GM18861 (cell line): Measurements from ENCODE around the gene MPG.
A peak's percentile ranks its signal among the peaks of the same experiment; 100 is the strongest.

Experiments used
- ATAC-seq: cut with Tn5 transposase; IDR thresholded peaks from one replicate; pipeline ENCODE4 v1.9.1; 2021; ENCODE audit not compliant: unreplicated experiment

Gene MPG

DNA sequence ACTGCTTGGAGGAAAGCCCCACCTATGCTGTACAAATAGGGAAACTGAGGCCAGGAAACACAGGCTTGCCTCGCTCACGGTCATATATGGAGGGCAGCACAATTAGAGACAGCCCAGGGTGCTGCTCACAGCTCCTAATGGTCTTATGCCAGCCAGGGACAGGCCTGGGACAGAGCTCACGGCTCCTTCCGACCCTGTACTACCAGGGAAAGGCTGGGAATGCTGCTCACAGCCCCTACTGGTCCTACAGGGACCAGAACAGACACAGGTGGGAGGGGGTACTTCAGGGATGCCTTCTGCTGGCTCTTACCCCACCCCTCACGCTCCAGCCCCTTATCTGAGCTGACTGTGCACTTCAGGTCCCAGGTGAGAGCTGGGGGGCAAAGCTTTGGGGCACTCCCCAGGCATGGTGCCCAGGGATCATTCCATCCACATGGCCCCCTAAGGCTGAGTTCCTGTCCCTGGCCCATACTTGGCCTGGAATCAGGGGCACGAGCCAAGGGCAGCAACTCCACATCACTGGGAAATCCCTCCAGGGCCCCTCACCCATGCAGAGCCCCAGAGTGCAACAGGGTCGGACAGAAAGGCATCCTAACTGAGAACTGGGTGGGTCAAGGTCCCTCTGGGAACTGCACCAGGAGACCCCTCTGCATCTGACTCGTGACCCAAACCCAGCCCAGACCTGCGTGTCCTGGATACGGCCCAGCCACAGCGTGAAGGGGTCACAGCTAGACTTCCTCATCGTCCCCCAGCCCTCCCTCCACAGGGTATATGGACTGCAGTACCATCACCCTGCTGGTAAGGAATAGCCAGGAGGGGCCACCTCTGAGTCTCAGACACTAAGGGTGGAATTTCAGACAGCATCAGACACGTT lies 11.5 kb upstream of the MPG start:
- ATAC-seq = no peak

- no peak for ATAC-seq
Measured at GRCh38 chr16:67183-67791, 10.7 kb upstream of the MPG start.

GRCh38 chr16:67884-68789 lies 9.9 kb upstream of the MPG start:
- no peak for ATAC-seq

DNA sequence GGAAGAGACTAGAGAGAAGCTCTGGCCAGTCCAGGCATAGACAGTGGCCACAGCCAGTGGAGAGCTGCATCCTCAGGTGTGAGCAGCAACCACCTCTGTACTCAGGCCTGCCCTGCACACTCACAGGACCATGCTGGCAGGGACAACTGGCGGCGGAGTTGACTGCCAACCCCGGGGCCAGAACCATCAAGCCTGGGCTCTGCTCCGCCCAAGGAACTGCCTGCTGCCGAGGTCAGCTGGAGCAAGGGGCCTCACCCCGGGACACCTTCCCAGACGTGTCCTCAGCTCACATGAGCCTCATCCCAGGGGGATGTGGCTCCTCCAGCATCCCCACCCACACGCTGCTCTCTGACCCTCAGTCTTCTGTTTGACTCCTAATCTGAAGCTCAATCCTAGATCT lies 8.8 kb upstream of the MPG start:
- no peak for ATAC-seq

DNA sequence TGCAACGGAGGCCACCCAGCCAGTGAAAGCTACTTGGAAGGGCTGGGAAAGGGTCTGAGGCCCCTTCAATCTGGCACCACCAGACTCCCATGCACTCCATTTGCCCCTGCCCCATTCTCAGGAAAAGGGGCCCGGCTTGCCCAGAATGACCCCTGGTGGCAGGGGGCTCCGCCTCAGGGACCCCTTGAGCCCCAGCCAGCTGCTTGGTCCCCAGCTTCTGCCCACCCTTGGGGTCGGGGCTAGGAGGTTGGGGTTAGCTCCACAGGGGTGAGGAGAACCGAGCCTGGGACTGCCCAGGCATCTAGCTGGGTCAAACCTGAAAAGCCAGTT lies 6.8 kb upstream of the MPG start:
- no peak for ATAC-seq

DNA sequence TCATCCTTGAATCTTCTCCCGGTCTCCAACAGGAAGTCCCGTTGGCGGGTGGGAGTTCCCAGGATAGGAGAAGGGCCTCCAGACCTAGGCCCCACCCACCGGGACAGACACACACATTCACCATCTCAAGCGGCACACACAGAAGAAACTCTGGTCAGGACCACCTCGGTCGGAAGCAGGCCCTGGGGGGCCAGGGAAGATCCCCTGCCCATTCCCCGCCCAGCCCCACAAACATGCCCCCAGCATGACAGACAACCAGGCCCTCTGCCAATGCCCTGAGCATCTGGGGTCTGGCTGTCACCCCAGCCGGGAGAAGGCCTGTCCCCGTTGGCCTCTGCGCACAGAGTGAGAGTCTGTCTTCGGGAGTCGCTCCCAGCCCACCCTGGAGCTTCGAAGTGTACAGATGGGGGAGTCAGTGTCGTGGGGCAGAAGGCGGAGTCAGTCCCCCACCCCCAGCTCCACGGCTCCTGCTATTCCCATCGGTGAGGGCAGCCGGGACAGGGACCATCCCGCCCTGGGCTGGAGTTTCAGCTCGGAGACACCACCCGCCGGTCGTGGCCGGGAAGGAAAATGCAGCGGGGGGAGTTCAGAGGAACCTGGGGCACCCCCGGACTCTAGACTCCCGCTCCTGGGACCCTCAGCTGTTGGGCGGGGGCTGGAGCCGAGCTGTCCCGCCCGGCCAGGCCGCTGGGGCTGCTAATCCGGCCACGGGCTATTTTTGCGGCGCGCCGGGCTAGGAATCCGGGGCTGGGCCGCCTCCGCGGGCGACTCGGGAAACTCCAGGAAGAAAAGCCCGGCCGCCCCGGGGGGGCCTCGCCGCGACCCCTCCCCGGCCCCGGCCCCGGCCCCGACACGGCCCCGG lies 6.3 kb upstream of the MPG start:
- ATAC-seq = no peak

- ATAC-seq = no peak
Measured at GRCh38 chr16:72561-73548, 5.2 kb upstream of the MPG start, which contains the start of gene RHBDF1. RHBDF1 (minus strand) TSS chr16:72631; CDS start chr16:65015, 7,616 bp downstream.

DNA sequence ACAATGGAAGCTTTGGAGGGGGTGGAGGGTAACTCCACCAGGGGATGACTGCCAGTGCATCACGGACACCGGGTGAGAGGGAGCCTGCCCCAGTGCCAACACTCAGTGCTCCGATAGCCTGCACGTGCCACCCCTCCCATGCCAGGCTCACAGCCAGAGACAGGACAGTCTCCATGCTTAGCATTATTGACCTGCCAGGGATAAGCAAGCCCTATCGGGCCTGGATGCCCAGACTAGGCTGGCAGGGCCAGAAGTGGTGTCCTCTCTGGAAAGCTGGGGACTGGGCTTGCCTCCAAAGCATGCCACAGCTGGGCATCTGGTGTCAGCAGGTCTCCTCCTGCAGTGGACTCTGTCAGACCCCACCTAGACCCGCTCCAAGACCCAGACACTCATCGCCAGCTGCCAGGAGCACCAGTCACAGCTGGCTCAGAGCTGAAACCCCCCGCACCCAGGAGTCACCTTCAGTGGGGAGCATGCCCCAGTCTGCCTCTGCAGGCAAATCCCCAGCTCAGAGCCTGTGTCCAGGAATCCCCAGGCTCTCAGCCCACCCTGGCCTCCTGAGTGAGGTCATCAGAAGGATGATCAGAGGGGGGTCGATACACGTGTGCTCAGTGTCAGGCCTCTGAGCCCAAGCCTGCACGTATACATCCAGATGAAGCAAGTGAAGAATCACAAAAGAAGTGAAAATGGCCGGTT lies 3.8 kb upstream of the MPG start:
- ATAC-seq = no peak

GRCh38 chr16:74747-75334 lies 3.2 kb upstream of the MPG start:
- ATAC-seq = no peak

- no peak for ATAC-seq
Measured at GRCh38 chr16:75580-76501, 2.2 kb upstream of the MPG start.

- no peak for ATAC-seq
Measured at GRCh38 chr16:76535-77272, 1.3 kb upstream of the MPG start.

DNA sequence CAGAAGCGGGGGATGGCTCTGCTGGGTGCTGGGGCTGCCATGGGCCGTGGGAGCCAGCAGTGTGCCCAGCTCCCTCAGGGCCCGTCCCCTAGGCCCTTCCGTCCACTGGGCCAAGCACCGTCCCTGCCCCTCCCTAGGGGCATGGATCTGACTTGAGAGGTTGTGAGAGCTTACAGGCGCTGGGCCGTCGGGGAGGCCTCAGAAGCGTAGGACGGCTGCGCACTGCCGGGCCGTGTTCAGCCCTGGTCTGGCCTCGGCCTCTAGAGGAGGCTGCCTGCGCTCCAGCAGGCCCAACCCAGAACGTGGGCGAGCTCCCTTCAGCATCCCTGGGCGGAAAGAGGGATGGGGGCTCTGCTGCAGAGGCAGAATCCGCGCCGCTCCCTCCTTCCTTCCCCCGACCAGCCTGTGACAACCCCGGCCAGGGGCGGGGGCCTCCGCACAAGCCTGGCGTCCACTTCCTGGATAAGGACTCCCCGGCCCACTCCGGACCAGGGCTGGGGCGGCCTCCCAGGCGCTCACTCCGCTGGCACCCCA lies 685 bp upstream of the MPG start:
- ATAC-seq = peak; percentile 6

DNA sequence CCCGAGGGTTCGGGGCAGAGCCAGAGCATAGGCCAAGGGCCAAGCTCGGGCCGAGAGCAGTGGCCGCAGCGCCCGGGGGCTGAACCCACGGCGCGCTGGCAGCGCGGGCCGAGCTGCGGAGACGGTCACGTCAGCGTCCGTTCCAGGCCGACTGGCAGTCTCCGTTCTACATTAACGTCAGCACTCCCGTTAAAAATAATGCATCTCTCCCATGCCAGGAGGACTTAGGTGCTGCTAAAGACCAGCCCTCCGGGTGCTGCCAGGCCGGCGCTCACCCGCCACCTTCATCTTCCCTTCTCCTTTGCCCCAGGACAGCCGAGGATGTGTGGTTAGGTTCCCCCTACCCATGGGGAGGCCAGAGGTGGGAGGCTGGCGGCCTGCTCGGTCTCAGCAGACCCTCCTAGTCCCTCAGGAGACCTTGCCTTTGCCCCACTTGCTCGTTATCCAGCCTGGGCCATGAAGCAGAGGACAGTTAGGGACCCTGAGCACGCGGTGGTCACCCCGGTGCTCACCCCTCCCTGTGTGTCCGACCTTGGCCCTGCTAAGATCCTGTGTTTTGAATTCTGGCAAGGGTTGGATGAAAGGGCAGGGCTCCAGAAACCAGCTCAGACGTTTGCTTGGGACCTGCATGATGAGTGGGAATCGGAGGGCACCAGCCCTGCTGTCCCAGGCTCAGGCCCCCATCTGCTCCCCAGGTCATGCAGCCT lies 572 bp downstream of the MPG start:
- ATAC-seq = no peak

DNA sequence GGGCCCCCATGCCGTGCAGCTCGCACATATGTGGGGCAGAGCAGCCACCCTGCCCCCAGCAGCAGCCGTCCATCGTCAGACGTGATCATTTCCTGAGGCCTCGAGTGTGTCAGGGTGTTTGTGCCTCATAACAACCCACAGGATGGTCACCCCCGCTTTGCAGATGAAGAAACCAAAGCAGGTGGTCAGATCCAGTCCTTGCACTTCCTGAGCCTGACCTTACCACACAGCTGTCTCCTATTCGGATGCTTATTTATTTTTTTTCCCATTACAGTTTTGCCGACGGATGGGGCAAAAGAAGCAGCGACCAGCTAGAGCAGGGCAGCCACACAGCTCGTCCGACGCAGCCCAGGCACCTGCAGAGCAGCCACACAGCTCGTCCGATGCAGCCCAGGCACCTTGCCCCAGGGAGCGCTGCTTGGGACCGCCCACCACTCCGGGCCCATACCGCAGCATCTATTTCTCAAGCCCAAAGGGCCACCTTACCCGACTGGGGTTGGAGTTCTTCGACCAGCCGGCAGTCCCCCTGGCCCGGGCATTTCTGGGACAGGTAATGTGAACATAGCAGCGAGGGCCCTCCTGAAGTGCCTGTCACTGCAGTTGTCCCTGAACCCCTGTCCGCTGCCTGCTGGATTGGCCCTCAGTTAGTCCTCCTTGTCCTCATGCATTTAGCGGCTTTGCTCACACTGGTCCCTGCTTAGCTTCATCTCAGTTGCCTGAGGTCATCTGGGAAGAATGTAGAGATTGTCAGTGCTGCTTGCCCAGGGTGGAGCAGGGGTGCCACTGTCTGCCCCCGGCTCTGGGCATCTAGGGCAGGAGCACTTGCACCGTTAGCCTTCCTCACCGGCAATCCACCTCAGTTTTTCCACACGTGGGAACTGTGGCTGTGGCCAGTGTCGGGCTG lies 1.4 kb downstream of the MPG start:
- ATAC-seq = no peak

DNA sequence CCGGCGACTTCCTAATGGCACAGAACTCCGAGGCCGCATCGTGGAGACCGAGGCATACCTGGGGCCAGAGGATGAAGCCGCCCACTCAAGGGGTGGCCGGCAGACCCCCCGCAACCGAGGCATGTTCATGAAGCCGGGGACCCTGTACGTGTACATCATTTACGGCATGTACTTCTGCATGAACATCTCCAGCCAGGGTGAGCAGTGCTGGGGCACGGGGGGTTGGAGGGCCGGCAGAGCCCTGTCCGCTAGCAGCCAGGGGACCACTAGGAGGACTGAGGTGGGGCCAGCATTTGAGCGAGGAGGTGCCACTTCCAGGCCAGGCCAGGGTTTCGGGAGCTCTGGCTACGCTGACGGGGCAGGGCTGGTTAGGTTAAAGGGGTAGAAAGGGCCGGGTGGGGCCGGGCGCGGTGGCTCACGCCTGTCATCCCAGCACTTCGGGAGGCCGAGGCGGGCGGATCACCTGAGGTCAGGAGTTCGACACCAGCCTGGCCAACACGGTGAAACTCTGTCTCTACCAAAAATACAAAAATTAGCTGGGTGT lies 5.1 kb downstream of the MPG start:
- no peak for ATAC-seq
